NB4 (cell line): ENCODE measurements around the gene UBL7.

ENCODE experiments used
- POLR2A ChIP-seq: IDR thresholded peaks from 2 replicates; pipeline ENCODE4 v1.6.1; 2011; ENCODE audit warnings: mild to moderate bottlenecking; ENCODE audit not compliant: insufficient read length; ENCODE audit errors: extremely low read depth
- TF ChIP-seq, protein P1 (sequence below): IDR thresholded peaks from one replicate; pipeline ENCODE4 v1.5.1; 2012; ENCODE audit warnings: low read depth, low read length

- TF ChIP-seq, protein P1, sequence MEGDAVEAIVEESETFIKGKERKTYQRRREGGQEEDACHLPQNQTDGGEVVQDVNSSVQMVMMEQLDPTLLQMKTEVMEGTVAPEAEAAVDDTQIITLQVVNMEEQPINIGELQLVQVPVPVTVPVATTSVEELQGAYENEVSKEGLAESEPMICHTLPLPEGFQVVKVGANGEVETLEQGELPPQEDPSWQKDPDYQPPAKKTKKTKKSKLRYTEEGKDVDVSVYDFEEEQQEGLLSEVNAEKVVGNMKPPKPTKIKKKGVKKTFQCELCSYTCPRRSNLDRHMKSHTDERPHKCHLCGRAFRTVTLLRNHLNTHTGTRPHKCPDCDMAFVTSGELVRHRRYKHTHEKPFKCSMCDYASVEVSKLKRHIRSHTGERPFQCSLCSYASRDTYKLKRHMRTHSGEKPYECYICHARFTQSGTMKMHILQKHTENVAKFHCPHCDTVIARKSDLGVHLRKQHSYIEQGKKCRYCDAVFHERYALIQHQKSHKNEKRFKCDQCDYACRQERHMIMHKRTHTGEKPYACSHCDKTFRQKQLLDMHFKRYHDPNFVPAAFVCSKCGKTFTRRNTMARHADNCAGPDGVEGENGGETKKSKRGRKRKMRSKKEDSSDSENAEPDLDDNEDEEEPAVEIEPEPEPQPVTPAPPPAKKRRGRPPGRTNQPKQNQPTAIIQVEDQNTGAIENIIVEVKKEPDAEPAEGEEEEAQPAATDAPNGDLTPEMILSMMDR, result no peak
- no peak for TF ChIP-seq POLR2A
These were observed 27.9 kb downstream of the UBL7 start for GRCh38 chr15:74432968-74433591.
